CD4-positive, alpha-beta T cell treated with Interferon gamma for 1 hour (primary cell): ENCODE measurements around the gene ADH4.
"Not testable (repeated sequence)": the region's sequence is repeated elsewhere in the genome, so short reads cannot be mapped to it uniquely, and the experiment has no call there.

ENCODE experiments used
- DNase-seq: peaks from one replicate; pipeline ENCODE4 v3.0.0-alpha.2; 2020

ADH4 gene

DNA sequence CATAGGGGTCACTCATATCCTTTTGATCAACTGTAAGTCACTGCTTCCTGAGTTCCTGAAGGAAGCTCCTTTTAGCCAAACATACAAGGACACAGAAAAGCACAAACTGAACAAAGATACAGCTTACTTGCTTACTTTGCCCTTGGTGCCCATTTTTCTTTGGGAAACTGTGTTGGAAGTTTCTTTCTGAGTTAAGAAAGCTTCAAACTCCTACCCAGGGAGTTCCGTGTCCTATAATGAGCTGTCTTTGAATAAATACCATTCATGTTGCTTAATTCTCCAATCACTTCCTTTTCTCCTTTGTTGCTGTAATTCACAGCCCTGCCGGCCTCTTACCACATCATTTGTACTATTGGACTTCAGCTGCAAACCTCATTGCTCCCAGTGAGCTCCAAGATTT is at the start of gene ADH4:
ADH4 (minus strand) TSS at position 228 of the 400 bp plus-strand sequence; CDS start at position 153, 75 bp downstream.
- no peak for DNase-seq

DNA sequence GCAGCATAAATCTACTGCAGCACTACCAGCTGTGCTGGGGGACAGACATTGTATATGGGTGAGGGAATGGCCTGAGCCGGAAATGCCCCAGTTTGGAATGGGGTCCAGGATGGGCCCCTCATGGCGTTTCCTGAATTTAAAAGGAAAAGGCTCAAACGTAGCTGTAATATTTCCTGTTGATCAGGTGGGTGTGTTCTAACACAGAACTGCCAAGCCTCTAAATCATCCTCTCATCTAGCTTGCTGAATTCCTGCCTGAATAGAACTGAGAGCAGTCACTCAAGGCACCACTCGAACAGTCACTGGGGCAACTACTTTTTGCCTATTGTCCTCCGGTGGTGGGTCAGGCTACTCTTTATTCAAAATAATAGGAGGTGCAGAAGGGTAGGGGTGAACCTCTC is 46.2 kb upstream of the ADH4 start:
- DNase-seq: no peak

DNA sequence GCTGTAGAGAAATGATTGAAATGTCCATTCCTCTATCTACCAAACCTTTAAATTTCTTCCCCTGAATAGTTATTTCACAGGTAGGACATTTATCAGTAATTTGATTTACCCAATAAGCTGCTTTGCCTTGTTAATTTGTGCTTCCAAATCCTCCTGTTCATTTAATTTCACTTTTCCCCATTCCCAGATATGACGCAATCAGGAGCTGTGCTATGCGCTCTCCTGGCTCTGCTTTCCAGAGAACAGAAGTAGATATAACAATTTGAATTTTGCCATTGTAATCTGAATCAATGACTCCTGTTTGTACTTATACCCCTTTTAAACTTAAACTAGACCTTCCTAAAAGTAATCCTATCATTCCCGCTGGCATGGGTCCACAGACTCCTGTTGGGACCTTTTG is 45.8 kb upstream of the ADH4 start:
- not testable (repeated sequence) for DNase-seq

DNA sequence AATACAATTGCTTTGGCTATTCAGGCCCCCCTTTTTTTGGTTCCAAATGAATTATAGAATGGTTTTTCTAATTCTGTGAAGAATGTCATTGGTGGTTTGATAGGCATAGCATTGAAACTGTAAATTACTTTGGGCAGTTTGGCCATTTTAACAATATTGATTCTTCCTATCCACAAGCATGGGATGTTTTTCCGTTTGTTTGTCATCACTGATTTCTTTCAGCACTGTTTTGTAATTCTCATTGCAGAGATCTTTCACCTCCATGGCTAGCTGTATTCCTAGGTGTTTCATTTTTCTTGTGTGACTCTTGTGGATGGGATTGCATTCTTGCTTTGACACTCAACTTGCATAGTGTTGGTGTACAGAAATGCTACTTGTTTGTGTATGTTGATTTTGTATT is 41.9 kb upstream of the ADH4 start:
- no peak for DNase-seq

DNA sequence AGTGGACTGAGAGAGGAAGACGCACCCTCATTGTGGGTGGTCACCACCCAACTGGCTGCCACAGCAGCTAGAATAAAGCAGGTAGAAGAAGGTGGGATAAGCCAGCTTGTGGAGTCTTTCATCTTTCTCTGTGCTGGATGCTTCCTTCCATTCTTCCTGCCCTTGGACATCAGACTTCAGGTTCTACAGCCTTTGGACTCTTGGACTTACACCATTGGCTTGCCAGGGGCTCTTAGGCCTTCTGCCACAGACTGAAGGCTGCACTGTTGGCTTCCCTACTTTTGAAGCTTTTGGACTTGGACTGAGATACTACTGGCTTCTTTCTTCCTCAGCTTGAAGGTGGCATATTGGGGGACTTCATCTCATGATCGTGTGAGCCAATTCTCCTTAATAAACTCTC is 41.5 kb upstream of the ADH4 start:
- DNase-seq: no peak

DNA sequence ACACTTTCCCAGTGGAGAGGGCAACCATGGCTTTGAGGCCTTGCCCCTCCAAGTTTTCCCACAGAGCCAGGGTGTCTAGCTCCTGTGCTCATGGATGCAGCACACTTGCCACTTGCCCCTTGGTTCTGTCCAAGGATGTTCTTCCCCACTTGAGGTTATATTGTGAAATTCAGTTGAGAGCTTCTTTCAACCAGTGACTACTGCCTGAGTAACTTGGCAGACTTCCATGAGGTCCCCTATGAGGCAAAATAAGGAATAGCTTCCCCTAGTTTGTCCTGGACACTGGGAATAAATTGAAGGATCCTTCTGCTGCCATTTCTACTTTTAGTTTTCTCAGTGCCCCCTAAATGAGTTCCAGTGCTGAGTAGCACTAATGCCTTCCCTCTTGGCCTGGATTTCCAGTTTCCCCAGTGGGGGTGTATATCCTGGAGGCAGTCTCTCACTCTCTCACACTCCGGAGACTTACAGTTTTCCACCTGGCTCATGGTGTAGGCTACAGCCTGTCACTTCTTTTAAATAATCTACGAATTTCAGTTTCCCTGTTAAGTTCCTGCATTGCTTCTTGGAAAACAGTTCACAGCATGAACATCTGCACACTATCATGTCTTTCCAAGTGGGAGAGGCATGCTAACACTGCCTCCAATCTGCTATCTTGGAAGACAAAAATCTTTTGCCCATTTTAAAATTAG is 36.4 kb upstream of the ADH4 start:
- no peak for DNase-seq

DNA sequence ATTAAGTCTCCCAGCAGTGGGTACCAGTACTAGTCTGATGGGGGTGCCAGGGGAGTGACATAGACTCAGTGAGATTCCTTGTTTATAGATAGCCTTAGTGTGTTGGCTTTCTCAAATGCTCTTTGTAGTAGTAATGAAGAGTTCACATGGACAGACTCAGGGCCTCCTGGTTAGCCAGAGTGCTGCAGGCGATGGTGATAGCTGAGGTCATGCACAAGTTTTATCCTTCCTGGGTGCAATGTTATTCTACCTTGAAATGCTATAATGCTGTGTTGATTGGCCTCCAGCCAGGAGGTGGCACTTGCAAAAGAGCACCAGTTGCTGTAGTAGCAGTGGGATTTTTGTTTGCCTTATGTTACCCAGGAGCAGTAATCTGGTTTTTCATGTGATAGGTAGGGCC is 35.5 kb upstream of the ADH4 start:
- no peak for DNase-seq

DNA sequence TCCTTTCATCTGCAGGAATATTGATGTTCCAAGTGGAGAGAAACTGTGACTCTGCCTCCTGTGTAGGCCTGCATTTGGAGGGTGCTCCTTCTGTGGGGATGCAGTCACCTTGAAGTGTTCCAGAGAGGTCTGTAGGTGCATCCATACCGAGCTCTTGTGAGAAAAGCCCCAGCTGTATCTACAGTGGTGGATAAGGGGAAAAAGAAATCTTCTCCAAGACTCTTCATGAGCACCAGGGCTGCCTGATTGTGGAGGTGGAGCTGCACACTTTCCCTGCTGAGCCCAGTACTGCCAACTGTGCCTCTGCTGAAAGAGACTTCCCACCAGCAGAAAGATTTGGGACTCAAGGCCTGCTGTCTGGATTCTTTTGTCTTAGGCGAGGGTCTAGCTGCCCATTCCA is 35.1 kb upstream of the ADH4 start:
- DNase-seq: no peak

DNA sequence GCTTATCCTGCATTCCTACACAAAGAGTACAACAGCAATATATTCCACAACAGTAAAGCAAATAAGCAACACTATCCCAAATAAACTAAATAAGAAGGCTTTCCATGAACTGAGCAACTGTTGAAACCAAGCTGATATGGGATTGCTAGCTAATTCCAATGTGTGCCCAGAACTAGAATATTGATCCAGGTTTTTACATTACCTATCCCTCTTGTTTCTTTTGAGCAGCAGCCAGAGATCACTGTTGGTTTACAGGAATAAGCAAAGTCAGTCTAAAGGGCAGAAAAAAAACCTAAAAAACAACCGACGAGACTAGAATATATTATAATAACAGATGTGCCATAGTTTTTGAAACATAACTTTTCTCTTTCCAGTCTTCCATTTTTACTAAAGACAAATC is 22.4 kb upstream of the ADH4 start:
- DNase-seq: no peak

DNA sequence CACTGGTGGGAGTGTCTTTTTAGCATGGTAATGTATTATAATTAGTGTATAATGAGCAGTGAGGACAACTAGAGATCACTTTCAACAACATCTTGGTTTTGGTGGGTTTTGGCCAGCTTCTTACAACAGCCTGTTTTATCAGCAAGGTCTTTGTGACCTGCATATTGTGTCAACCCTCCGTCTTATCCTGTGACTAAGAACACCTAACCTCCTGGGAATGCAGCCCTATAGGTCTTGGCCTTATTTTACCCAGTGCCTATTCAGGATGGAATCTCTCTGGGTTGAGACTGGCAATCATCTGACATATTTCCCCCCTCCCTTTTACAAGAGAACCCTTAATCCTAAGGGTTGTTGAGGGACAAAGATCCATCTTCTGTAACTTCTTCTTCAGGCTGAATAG is 21.9 kb upstream of the ADH4 start:
- DNase-seq: no peak

DNA sequence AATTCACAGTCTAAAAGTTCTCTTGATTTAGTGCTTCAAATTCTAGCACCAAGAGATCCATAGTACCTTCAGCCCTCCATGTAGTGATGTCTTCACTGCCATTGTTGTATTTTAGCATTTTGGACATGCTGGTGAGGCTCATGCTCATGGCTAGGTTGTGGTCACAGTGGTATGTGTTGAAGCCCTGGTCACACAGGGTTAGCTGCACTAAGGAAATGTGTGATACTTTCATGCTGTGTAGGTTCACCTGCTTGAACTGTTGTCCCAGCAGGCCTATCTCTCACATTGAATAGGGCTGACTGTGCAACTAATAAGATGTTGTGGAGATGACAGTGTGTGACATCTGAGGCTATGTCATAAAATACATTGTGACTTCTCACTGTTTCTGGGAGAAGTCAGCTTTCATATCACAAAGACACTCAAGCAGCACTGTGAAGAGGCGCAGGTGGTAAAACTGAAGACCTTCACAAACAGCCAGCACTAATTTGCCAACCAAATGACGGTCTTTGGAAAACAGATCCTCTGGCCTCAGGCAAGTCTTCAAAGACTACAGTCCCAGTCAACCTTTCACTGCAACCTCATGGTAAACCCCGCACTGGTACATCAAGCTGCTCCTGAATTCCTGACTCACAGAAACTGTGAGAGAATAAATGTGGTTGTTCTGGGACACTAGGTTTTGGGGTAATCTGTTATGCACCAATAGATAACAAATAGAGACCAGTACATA is 17.4 kb upstream of the ADH4 start:
- DNase-seq: no peak

DNA sequence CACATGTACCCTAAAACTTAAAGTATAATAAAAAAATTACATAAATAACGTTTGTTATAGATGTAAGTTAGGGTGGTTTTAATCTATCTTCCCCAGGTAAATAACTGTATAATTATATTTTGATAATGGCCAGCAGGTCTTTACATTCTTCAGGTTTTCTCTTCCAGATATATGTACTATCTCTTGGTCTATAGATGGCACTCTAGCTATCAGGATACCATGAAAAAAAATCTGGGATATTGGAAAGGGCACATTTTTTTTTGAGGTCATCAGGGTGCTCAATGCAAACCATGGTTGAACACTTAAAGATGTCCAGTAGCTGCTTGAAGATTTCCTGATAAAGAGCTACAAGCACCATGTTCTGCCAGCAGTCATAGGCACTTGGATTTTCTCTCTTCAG is 15.6 kb upstream of the ADH4 start:
- DNase-seq: no peak

DNA sequence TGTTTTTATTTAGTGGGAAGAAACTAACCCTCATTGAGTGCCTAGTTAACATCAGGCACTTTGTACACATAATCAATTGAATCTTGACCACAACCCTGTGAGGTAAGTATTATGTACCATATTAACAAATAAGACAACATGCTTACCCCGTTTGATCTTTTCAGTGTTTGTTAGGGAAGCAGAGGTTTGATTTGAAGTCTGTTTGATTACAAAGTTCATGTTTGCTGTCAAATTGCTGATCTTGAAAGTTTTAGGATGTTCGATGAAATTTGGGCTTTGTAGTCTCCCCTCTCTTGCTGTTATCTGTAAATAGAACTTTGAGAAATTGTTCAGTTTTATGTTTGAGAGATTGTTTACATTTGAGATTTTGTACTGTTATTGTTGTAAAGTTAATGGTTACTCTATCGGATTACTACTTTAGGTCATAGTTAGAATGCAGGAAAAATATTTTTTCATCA is 13.4 kb upstream of the ADH4 start:
- no peak for DNase-seq

DNA sequence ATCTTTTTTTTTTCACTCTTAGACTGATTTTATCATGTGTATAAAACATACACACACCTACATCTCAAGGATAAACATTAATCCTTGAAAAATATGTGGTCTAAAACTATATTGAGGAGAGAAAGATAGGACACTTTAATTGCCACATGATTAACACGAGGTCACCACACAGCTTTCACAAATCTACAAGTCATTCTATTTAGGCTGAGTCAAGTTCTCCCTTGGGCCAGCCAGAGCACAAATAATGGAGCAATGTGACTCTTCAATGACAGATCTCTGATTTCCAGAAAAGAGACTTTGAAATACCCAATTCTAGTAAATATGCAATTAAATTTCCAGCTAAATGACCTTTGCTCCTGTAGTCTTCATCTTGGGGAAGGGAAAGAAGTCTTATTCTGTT is 12.9 kb upstream of the ADH4 start:
- no peak for DNase-seq

DNA sequence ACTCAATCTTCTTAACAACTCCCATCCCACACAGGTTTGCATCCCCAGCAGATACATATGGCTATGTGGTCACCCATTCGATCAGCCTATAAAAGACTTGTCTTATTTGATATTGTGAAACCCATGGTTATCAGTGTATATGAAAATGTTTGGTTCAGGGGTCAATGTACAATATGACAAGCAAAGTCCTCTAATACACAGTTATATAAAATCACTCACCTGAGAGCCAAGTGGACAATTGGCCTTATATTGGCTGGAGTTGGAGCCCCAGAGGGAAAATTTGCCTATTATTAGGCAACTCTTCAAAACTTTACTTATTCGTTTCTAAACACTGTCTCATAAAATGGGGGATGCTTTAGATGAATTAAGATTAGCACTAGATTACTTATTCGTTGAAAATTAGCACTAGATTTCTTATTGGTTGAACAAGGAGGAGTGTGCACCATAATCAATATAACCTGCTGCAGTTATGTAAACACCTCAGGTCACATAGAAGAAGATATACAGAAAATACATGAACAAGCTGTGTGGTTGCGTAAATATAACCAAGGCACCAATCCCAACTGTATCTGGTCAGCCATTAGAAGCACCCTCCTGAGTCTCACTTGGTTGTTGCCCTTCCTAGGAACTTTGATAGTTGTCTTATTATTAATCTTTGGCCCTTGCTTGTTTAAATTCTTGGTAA is 10.7 kb upstream of the ADH4 start:
- no peak for DNase-seq

DNA sequence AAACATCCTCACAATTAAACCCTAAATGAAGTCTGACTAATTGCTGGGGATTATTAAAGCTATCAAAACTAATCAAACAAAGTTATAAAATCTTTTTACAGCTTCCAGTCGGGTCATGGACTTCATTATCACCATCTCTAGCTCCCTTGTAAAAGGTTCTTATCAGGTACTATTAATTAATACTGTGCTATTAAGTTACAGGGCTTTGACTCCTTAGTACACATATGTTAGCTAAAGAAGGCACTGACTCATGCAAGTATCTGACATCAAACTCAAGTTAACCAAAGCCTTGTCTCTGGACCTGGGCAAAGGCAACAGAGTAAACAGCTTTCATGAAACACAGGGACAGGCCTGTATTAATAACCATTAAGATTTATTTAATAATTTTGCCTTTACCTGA is 7.9 kb upstream of the ADH4 start:
- no peak for DNase-seq

DNA sequence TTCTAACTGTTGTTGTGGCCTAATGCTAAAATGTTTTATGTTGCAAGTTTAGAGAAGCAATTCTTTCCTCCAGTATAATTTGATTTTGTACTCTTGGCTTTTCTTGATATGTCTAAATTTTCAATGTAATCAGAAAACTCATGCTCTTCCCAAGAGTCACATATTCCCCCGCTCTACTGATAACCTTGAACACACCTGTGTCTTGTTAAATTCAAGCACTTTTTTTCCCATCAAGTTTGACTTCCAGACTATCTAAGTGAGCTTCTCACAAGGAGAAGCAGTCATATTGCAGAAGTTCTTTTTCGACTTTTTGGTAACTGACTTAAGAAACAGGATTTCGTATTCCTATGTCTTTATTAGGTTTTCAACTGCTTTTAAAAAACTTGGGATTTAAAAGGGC is 7.4 kb upstream of the ADH4 start:
- DNase-seq: no peak

DNA sequence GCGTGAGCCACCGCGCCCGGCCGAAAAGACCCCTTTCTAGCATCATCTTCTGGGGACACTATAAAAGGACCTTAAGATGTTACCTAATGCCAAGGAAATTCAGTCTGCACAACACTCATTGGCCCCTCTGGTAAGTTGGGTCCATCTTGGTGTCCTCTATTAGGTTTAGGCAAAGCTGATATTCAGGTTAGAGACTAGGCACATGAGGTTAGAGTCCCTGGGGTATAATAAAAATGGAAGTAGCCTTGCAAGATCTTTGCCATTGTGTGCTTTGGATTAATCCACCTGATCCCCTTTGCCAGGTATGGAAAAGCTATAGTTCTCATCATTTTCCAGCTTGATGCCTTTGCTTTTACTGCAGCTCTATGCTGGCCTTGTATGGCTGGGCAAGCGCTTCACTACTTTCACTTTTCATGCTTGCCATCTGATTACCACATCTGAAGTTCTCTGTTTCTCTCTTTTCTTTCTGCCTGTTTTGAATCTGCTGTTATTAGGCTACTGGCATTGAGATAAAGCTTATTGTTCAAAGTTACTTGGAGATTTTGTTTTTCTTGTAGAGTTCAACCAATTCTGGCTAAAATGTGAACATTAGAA is 5.4 kb upstream of the ADH4 start:
- DNase-seq: no peak

DNA sequence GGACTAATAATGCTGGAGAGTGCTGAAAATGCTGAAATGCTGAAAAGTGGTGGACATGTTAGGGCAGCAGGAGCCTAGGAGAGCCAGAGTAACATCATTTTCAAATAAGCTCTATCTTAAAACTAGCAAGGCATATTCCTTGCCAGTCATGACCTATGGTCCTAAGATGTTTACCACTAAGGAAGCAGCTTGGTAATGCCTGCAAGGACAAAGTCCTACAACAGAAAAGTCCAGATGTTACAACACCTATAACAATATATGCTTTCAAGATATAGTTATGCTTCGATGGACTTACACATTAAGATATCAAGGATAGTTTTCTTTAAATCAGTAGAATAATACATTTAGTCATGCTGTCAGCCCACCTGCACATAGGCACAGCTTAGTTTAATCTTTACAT is 4.5 kb upstream of the ADH4 start:
- DNase-seq: no peak

DNA sequence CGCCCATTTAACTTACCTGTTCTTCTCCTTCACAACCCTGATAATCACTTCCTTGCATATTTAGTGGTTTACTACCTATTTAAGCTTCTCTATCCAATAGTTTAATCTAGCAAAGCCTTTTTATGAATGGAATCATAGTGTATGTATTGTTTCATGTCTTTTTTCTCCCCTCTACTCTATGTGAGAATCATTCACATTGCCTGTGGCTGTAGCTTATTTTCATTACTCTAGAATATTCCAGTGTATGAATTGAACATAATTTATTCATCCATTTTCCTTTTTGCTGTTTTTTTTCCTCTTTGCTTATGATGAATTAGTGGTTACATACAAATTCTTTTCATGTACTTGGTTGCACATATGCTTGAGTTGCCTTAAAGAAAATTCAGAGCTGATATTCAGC is 490 bp upstream of the ADH4 start:
- DNase-seq: no peak

DNA sequence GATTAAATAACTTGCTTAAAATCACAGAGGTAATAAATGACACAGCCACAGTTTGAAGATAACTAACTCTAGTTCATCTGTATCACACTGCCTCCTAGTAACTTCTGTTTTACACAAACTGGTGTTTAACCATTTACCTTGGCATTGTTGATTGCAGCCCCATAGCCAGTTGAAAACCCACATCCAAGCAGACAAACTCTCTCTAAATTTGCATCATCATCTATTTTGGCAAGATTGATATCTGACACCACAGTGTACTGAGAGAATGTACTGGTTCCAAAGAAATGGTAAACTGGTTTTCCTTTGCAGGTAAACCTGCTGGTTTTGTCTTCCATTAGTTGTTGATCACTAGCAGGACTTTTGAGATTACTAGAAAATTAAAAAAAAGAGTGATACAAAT is 7.8 kb downstream of the ADH4 start:
- DNase-seq: no peak

DNA sequence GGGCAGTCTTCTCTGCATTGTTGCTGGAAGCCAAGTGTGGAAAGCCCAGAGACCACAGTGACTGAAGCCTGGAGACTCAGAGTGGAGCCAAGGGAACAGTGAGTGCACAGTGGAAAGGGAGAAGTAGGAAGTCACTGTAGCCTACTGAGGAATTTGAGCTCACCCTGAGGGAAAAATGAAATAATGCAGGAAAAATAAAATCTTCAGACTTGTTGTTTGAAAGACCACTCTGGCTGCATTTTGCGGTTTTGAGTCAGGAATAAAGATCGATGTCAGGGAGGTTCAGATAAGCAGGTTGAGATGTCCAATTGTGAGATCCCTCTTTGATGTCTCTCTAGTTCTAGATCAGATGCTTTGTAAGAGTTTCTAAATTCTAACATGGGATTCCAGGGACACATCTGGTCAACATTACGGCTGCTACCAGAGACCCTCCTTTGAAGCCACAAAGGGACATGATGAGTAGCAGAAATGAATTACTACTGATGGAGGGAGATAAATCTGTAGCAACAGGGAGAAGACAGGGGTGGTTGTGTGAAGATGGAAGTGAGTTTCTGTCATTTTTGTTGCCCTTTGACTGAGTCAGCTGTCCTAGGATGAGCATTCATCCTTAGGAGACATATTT is 8.4 kb downstream of the ADH4 start:
- no peak for DNase-seq

DNA sequence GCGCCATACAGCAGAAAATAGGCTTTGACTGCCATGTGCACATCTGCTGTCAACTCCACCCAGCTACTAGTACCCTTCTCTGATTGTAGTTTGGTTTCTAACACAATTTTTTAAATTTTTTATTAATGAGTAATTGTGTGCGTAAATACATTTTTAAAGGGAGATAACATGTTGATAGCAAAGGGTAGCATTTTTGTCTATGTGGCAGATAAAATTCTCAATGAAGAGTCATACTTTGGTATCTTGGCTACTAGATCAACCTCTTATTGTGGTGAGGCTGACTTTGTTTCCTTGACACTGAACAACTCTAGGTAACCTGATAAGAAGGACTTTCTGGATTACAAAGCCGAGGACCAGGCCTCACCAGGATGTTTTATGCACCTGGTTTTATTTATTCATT is 9.5 kb downstream of the ADH4 start:
- DNase-seq: no peak
